ENCODE measurements around the gene PET100. TPM values are rescaled to one million over a fixed set of nuclear protein-coding genes. Genes with fewer than 3 reads are reported as not detected.

The PET100 gene
- total RNA-seq, 1 experiment from 2014 or later: 126 TPM

DNA sequence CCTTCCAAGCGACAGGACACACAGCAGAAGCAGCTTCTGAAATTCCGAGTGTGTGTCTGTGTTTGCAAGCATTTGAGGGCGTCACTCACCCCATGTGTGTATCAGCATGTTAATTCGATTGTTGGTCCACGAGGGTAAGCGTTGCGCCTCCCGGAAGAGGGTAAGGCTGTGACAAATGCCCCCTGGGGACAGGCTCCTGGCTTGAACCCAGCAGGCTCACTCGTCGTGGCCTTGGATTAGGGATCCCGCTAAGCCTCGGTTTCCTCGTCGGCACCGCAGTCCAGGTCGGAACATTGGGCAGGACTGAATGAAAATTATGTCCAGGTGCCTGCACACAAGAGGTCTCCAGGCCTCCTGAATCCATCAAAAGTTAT is 6.7 kb downstream of the PET100 start:
- no peak overlapping the region for H3K9ac ChIP-seq (ENCODE audit: low read length)
- peak overlapping the region; percentile 84; the same call in 1 of the 2 replicates for H3K27ac ChIP-seq (ENCODE audit: low read depth, low read length)
- ChIA-PET CTCF (interaction anchor here (1.3 kb wide), 1 partner anchor 68 kb away, joined by 7 read pairs; no protein-coding TSS in a partner anchor), POLR2A (no interaction called here), RAD21 (ENCODE audit: low non-redundant PET in 1 of 2, low total read pairs in 2 of 2, uncharacterized antibody in 2 of 2, unreplicated experiment in 2 of 2) (no interaction called here)
- no peak for ATAC-seq
- TF ChIP-seq YY1 (IDR thresholded peaks at IDR 0.05; ENCODE audit: extremely low read depth, insufficient replicate concordance, low read depth, low read length): no peak
- no peak for TF ChIP-seq CBX3 (IDR thresholded peaks at IDR 0.05; ENCODE audit: low read depth)
- TF ChIP-seq TCF7L2 (IDR thresholded peaks at IDR 0.05; ENCODE audit: borderline replicate concordance, extremely low read depth, insufficient read depth, insufficient read length): no peak
- TF ChIP-seq, protein P1, sequence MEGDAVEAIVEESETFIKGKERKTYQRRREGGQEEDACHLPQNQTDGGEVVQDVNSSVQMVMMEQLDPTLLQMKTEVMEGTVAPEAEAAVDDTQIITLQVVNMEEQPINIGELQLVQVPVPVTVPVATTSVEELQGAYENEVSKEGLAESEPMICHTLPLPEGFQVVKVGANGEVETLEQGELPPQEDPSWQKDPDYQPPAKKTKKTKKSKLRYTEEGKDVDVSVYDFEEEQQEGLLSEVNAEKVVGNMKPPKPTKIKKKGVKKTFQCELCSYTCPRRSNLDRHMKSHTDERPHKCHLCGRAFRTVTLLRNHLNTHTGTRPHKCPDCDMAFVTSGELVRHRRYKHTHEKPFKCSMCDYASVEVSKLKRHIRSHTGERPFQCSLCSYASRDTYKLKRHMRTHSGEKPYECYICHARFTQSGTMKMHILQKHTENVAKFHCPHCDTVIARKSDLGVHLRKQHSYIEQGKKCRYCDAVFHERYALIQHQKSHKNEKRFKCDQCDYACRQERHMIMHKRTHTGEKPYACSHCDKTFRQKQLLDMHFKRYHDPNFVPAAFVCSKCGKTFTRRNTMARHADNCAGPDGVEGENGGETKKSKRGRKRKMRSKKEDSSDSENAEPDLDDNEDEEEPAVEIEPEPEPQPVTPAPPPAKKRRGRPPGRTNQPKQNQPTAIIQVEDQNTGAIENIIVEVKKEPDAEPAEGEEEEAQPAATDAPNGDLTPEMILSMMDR (IDR thresholded peaks at IDR 0.05 in 2 of 3, conservative IDR thresholded peaks at IDR 0.05 in 1 of 3; ENCODE audit: borderline replicate concordance in 1 of 3, insufficient read depth in 1 of 3, low read depth in 2 of 3, low read length in 2 of 3): no peak
- TF ChIP-seq CEBPB (IDR thresholded peaks at IDR 0.05; ENCODE audit: low read depth): no peak
- TF ChIP-seq POLR2AphosphoS5 (IDR thresholded peaks at IDR 0.05; ENCODE audit: low read depth, low read length): no peak
- peaks cover 0 to 4% of the 10 kb centered on the region in 2 experiments; a peak in 1 of 4 replicates for H3K9me3 ChIP-seq (ENCODE audit: control insufficient read depth in 1 of 2, insufficient read depth in 1 of 2, low read depth in 1 of 2, low read length in 2 of 2)
- H3K36me3 ChIP-seq (ENCODE audit: control insufficient read depth in 1 of 2, insufficient read depth in 2 of 2, low read length in 2 of 2): no peaks in the 10 kb centered on the region
- H2AFZ ChIP-seq (ENCODE audit: low read depth, low read length, poor library complexity, severe bottlenecking): no peak overlapping the region
- no peak for DNase-seq (ENCODE audit: low read depth, low spot score)
- BruUV-seq (replicated peaks): no TSS peak
- peaks cover 8 to 14% of the 10 kb centered on the region in 2 experiments; a peak in 3 of 4 replicates for H3K4me1 ChIP-seq (ENCODE audit: control insufficient read depth in 1 of 2, insufficient read depth in 2 of 2, low read length in 2 of 2)
- H3K79me2 ChIP-seq (ENCODE audit: insufficient read depth, low read length): peaks cover 26% of the 10 kb centered on the region
- H3K4me2 ChIP-seq (ENCODE audit: low read length): peak overlapping the region; percentile 93; the same call in 1 of the 2 replicates
- no peaks in the 10 kb centered on the region for H3K9me2 ChIP-seq (ENCODE audit: insufficient read depth)
- H3K4me3 ChIP-seq (replicated peaks in 1 of 2; ENCODE audit: low read depth in 1 of 2, low read length in 2 of 2): no peak overlapping the region
- intact Hi-C loops (cut with micrococcal nuclease): no loop called here
- H4K20me1 ChIP-seq (ENCODE audit: insufficient read depth): no peaks in the 10 kb centered on the region
- H3K27me3 ChIP-seq (ENCODE audit: insufficient read depth, low read length): no peaks in the 10 kb centered on the region
